Fibroblast of lung (primary cell): ENCODE measurements around the gene CADPS. TPM values are rescaled to one million over a fixed set of nuclear protein-coding genes. Genes with fewer than 3 reads are reported as not detected.
A peak's percentile ranks its signal among the peaks of the same experiment; 100 is the strongest.

Source experiments
- DNase-seq, 2 donors: peaks; one replicate each; pipeline versions ENCODE4 v3.0.0 to v3.0.0-alpha.2; 2010; ENCODE audit warnings: low read depth in 2 of 2
- H2AFZ ChIP-seq: 2 replicates; pipeline ENCODE4 v1.5.1; 2012; ENCODE audit warnings: low read length, control low read depth, inconsistent platforms
- H3K27ac ChIP-seq: 2 replicates; pipeline ENCODE4 v1.5.1; 2011; ENCODE audit warnings: low read length, control low read depth; ENCODE audit not compliant: insufficient read depth
- H3K27me3 ChIP-seq: 2 replicates; pipeline ENCODE4 v1.5.1; 2011; ENCODE audit warnings: mild to moderate bottlenecking, low read length; ENCODE audit not compliant: control insufficient read depth, insufficient read depth
- H3K36me3 ChIP-seq: 2 replicates; pipeline ENCODE4 v1.5.1; 2011; ENCODE audit warnings: low read length; ENCODE audit not compliant: control insufficient read depth, insufficient read depth
- H3K4me1 ChIP-seq: 2 replicates; pipeline ENCODE4 v1.5.1; 2011; ENCODE audit warnings: low read length; ENCODE audit not compliant: control insufficient read depth, insufficient read depth; ENCODE audit errors: extremely low read depth
- H3K4me2 ChIP-seq: 2 replicates; pipeline ENCODE4 v1.5.1; 2011; ENCODE audit warnings: low read length, control low read depth; ENCODE audit not compliant: insufficient read depth; ENCODE audit errors: extremely low read depth
- H3K4me3 ChIP-seq, 4 experiments: fragments of 200-600 bp in 1 of 4; sonication (generic) in 1 of 4; replicated peaks in 1 of 4; 2 replicates each; pipeline ENCODE4 v1.5.1; 2011 to 2016; ENCODE audit warnings: low read length in 4 of 4, low read depth in 3 of 4, mild to moderate bottlenecking in 3 of 4, control low read depth in 2 of 4, inconsistent platforms in 1 of 4, mixed read lengths in 1 of 4; ENCODE audit not compliant: insufficient read depth in 1 of 4; ENCODE audit errors: control extremely low read depth in 1 of 4
- H3K79me2 ChIP-seq: 2 replicates; pipeline ENCODE4 v1.5.1; 2012; ENCODE audit warnings: mild to moderate bottlenecking, low read length, inconsistent platforms; ENCODE audit not compliant: control insufficient read depth, insufficient read depth
- H3K9ac ChIP-seq: 2 replicates; pipeline ENCODE4 v1.5.1; 2011; ENCODE audit warnings: mild to moderate bottlenecking, low read length, control low read depth; ENCODE audit not compliant: insufficient read depth
- H3K9me3 ChIP-seq: 2 replicates; pipeline ENCODE4 v1.5.1; 2012; ENCODE audit warnings: low read depth, low read length; ENCODE audit not compliant: control insufficient read depth, insufficient read depth
- H4K20me1 ChIP-seq: 2 replicates; pipeline ENCODE4 v1.5.1; 2011; ENCODE audit warnings: low read length; ENCODE audit not compliant: control insufficient read depth, insufficient read depth; ENCODE audit errors: extremely low read depth
- CTCF ChIP-seq, 2 donors: IDR thresholded peaks in 1 of 2; conservative IDR thresholded peaks in 1 of 2; 1 replicate in 1 of 2; 2 replicates in 1 of 2; pipeline ENCODE4 v1.5.1; 2011 to 2012; ENCODE audit warnings: low read length in 2 of 2, control low read depth in 1 of 2, inconsistent platforms in 1 of 2, low read depth in 1 of 2, mild to moderate bottlenecking in 1 of 2
- EZH2 ChIP-seq: IDR thresholded peaks from 2 replicates; pipeline ENCODE4 v1.5.1; 2012; ENCODE audit warnings: low read length, control low read depth, mild to moderate bottlenecking; ENCODE audit errors: missing control alignments
- polyA plus RNA-seq, 2 donors: library from polyadenylated mRNA; depleted of rRNA in 1 of 2; stranded (reverse) in 1 of 2; unstranded in 1 of 2; fragments of >200 nt; gene quantifications; 2 replicates each; pipeline ENCODE4 v1.2.1, GENCODE V29; 2011 to 2012; ENCODE audit warnings: missing spikeins in 1 of 2
- total RNA-seq: library from RNA; depleted of rRNA; stranded (reverse); fragments of >200 nt; gene quantifications from 2 replicates; pipeline ENCODE4 v1.2.1, GENCODE V29; 2014

Gene CADPS
- total and polyA plus RNA-seq, 2 donors (not counting 1 experiment from before 2014, with no cell fraction given): 2.3 to 63.1 TPM

- Histone ChIP-seq H3K27ac (no peak overlapping the region), H3K4me3 (no peak overlapping the region), H4K20me1 (no peaks in the 10 kb centered on the region), H3K4me2 (no peak overlapping the region), H2AFZ (no peak overlapping the region), H3K4me1 (peaks cover 33% of the 10 kb centered on the region), H3K36me3 (no peaks in the 10 kb centered on the region), H3K9me3 (no peaks in the 10 kb centered on the region), H3K27me3 (no peaks in the 10 kb centered on the region), H3K9ac (no peak overlapping the region), H3K79me2 (no peaks in the 10 kb centered on the region)
- DNase-seq: peak; percentile 42 to 90
- TF ChIP-seq CTCF (conservative IDR thresholded peaks at IDR 0.05 in 1 of 2, IDR thresholded peaks at IDR 0.05 in 1 of 2; ENCODE audit: low read depth in 1 of 2, low read length in 2 of 2) (no peak), EZH2 (no peak)
These were observed 277.7 kb downstream of the CADPS start for GRCh38 chr3:62597491-62597890.

GRCh38 chr3:62592408-62592807 is 282.8 kb downstream of the CADPS start:
- Histone ChIP-seq H3K4me3 (no peak overlapping the region), H4K20me1 (no peaks in the 10 kb centered on the region), H2AFZ (no peak overlapping the region), H3K27ac (no peak overlapping the region), H3K79me2 (no peaks in the 10 kb centered on the region), H3K9ac (no peak overlapping the region), H3K27me3 (no peaks in the 10 kb centered on the region), H3K4me2 (no peak overlapping the region), H3K9me3 (no peaks in the 10 kb centered on the region), H3K4me1 (peaks cover 15% of the 10 kb centered on the region), H3K36me3 (no peaks in the 10 kb centered on the region)
- no peak for TF ChIP-seq EZH2
- no peak for TF ChIP-seq CTCF (conservative IDR thresholded peaks at IDR 0.05 in 1 of 2, IDR thresholded peaks at IDR 0.05 in 1 of 2; ENCODE audit: low read depth in 1 of 2, low read length in 2 of 2)
- DNase-seq: no peak

GRCh38 chr3:62589078-62589477 is 286.1 kb downstream of the CADPS start:
- no peaks in the 10 kb centered on the region for H3K9me3 ChIP-seq
- H3K4me1 ChIP-seq: peaks cover 27% of the 10 kb centered on the region
- H3K79me2 ChIP-seq: no peaks in the 10 kb centered on the region
- H3K36me3 ChIP-seq: no peaks in the 10 kb centered on the region
- H3K27ac ChIP-seq: no peak overlapping the region
- TF ChIP-seq EZH2 (no peak), CTCF (conservative IDR thresholded peaks at IDR 0.05 in 1 of 2, IDR thresholded peaks at IDR 0.05 in 1 of 2; ENCODE audit: low read depth in 1 of 2, low read length in 2 of 2) (peak in 1 of 2 donors; percentile 41)
- H3K4me2 ChIP-seq: no peak overlapping the region
- H3K27me3 ChIP-seq: no peaks in the 10 kb centered on the region
- H4K20me1 ChIP-seq: no peaks in the 10 kb centered on the region
- no peak overlapping the region for H2AFZ ChIP-seq
- DNase-seq: peak in 1 of 2 donors; percentile 69
- H3K9ac ChIP-seq: no peak overlapping the region
- no peak overlapping the region for H3K4me3 ChIP-seq
